MM.1S (cell line): ENCODE measurements around the gene UBAC1.

Experiments used
- DNase-seq: peaks from one replicate; pipeline ENCODE4 v3.0.0-alpha.2; 2015
- H2AFZ ChIP-seq: fragments of 300-600 bp; sonication (generic); 2 replicates; pipeline ENCODE4 v1.6.0; 2016; ENCODE audit warnings: antibody characterized with exemption, low read length
- H3F3A ChIP-seq: fragments of 300-600 bp; sonication (generic); 2 replicates; pipeline ENCODE4 v1.6.1; 2016; ENCODE audit warnings: mild to moderate bottlenecking, antibody characterized with exemption, low read length, moderate library complexity, mixed read lengths; ENCODE audit not compliant: insufficient read depth
- H3K27ac ChIP-seq: fragments of 300-600 bp; sonication (generic); 2 replicates; pipeline ENCODE4 v1.5.1; 2016; ENCODE audit warnings: mild to moderate bottlenecking, low read length
- H3K27me3 ChIP-seq: fragments of 300-600 bp; sonication (generic); replicated peaks from 2 replicates; pipeline ENCODE4 v1.6.0; 2016; ENCODE audit warnings: low read length; ENCODE audit not compliant: insufficient read depth
- H3K36me3 ChIP-seq: fragments of 300-600 bp; sonication (generic); replicated peaks from 2 replicates; pipeline ENCODE4 v1.6.1; 2016; ENCODE audit warnings: mild to moderate bottlenecking, low read length, mixed read lengths; ENCODE audit not compliant: insufficient read depth
- H3K4me1 ChIP-seq: fragments of 300-600 bp; sonication (generic); 2 replicates; pipeline ENCODE4 v1.6.1; 2016; ENCODE audit warnings: low read length, mixed read lengths
- H3K4me2 ChIP-seq: fragments of 300-600 bp; sonication (generic); 2 replicates; pipeline ENCODE4 v1.6.0; 2016; ENCODE audit warnings: low read depth, low read length
- H3K4me3 ChIP-seq: fragments of 300-600 bp; sonication (generic); 2 replicates; pipeline ENCODE4 v1.5.1; 2016; ENCODE audit warnings: low read length, mixed read lengths
- H3K79me2 ChIP-seq: fragments of 300-600 bp; sonication (generic); 2 replicates; pipeline ENCODE4 v1.6.1; 2016; ENCODE audit warnings: mixed run types, low read length, mixed read lengths
- H3K9ac ChIP-seq: fragments of 300-600 bp; sonication (generic); 2 replicates; pipeline ENCODE4 v1.6.1; 2016; ENCODE audit warnings: low read length, mixed read lengths
- H3K9me2 ChIP-seq: fragments of 300-600 bp; sonication (generic); replicated peaks from 2 replicates; pipeline ENCODE4 v1.6.1; 2016; ENCODE audit warnings: mild to moderate bottlenecking, low read length, mixed read lengths; ENCODE audit not compliant: insufficient read depth
- H3K9me3 ChIP-seq: fragments of 300-600 bp; sonication (generic); replicated peaks from 2 replicates; pipeline ENCODE4 v1.6.1; 2016; ENCODE audit warnings: mild to moderate bottlenecking, low read length, mixed read lengths; ENCODE audit not compliant: insufficient read depth
- H4K20me1 ChIP-seq: fragments of 300-600 bp; sonication (generic); 2 replicates; pipeline ENCODE4 v1.6.1; 2016; ENCODE audit warnings: mild to moderate bottlenecking, low read length, moderate library complexity, mixed read lengths; ENCODE audit not compliant: insufficient read depth
- EZH2 ChIP-seq: fragments of 300-600 bp; sonication (generic); optimal IDR thresholded peaks from 2 replicates; pipeline ENCODE3; 2017; ENCODE audit warnings: low read depth, mild to moderate bottlenecking, antibody characterized with exemption, low read length, mixed read lengths
- EZH2phosphoT487 ChIP-seq: fragments of 300-600 bp; sonication (generic); IDR thresholded peaks from 2 replicates; pipeline ENCODE4 v1.6.1; 2018; ENCODE audit warnings: antibody characterized with exemption, low read length
- TF ChIP-seq, protein P1 (sequence below): fragments of 300-600 bp; sonication (generic); IDR thresholded peaks from 2 replicates; pipeline ENCODE4 v1.5.1; 2016; ENCODE audit warnings: antibody characterized with exemption, low read length, mixed read lengths

The UBAC1 gene

DNA sequence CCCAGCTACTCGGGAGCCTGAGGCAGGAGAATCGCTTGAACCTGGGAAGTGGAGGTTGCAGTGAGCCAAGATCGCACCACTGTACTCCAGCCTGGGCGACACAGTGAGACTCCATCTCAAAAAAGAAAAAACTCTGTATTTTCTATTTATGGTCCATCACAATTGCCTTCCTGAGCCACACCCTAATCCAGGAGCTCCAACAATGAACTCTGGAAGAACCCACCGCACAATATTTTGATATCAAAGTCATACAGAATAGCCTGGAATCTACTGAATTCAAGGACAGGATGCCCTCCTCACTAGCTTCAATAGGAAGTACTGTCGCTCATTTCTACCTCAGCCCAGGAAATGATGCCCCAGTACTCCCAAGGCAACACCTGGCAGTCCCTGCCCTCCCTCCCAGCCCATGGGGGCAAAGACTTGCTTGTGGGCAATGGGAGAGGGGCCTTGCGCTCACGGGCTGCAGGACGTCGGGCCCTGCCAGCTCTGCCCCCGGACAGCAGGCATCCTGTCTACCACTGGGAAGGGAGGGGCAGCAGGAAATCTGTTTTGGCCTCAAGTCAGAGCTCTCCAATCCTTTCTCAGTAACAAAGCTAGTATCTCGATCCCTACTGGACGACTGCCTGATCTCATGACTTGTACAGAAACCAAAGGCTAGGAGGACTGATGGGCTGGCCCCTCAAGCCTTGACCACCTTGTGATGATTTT lies 19.7 kb downstream of the UBAC1 start:
- no peaks in the 10 kb centered on the region for H3K4me1 ChIP-seq
- no peaks in the 10 kb centered on the region for H4K20me1 ChIP-seq
- H3K27ac ChIP-seq = no peak overlapping the region
- no peaks in the 10 kb centered on the region for H3K79me2 ChIP-seq
- H3K4me2 ChIP-seq = no peak overlapping the region
- no peak overlapping the region for H3K9ac ChIP-seq
- TF ChIP-seq EZH2 = no peak
- no peak for TF ChIP-seq EZH2phosphoT487
- TF ChIP-seq, protein P1, sequence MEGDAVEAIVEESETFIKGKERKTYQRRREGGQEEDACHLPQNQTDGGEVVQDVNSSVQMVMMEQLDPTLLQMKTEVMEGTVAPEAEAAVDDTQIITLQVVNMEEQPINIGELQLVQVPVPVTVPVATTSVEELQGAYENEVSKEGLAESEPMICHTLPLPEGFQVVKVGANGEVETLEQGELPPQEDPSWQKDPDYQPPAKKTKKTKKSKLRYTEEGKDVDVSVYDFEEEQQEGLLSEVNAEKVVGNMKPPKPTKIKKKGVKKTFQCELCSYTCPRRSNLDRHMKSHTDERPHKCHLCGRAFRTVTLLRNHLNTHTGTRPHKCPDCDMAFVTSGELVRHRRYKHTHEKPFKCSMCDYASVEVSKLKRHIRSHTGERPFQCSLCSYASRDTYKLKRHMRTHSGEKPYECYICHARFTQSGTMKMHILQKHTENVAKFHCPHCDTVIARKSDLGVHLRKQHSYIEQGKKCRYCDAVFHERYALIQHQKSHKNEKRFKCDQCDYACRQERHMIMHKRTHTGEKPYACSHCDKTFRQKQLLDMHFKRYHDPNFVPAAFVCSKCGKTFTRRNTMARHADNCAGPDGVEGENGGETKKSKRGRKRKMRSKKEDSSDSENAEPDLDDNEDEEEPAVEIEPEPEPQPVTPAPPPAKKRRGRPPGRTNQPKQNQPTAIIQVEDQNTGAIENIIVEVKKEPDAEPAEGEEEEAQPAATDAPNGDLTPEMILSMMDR = no peak
- no peak overlapping the region for H3K4me3 ChIP-seq
- DNase-seq = no peak
- H3K27me3 ChIP-seq = no peaks in the 10 kb centered on the region
- H3K9me2 ChIP-seq = no peaks in the 10 kb centered on the region
- H3K9me3 ChIP-seq = no peaks in the 10 kb centered on the region
- no peaks in the 10 kb centered on the region for H3F3A ChIP-seq
- peaks cover 3% of the 10 kb centered on the region; the same call in 1 of the 2 replicates for H3K36me3 ChIP-seq
- H2AFZ ChIP-seq = no peak overlapping the region

- Histone ChIP-seq H3K36me3 (no peaks in the 10 kb centered on the region; the same call in 1 of the 2 replicates), H3K27ac (no peak overlapping the region)
- no peak for TF ChIP-seq EZH2
- no peak for TF ChIP-seq EZH2phosphoT487
- TF ChIP-seq, protein P1 = no peak
Observed at GRCh38 chr9:135939351-135940265, 21.6 kb downstream of the UBAC1 start.

GRCh38 chr9:135937521-135938489 lies 23.4 kb downstream of the UBAC1 start:
- no peaks in the 10 kb centered on the region for H3K4me1 ChIP-seq
- H3K9me3 ChIP-seq = no peaks in the 10 kb centered on the region
- no peak for TF ChIP-seq EZH2phosphoT487
- TF ChIP-seq EZH2 = no peak
- TF ChIP-seq, protein P1 = no peak
- H3K27me3 ChIP-seq = no peaks in the 10 kb centered on the region
- no peak overlapping the region for H3K4me3 ChIP-seq
- H3K79me2 ChIP-seq = no peaks in the 10 kb centered on the region
- no peaks in the 10 kb centered on the region for H4K20me1 ChIP-seq
- H3K9ac ChIP-seq = no peak overlapping the region
- no peak for DNase-seq
- no peak overlapping the region for H2AFZ ChIP-seq
- H3K27ac ChIP-seq = no peak overlapping the region
- no peaks in the 10 kb centered on the region for H3K9me2 ChIP-seq
- H3K36me3 ChIP-seq = no peaks in the 10 kb centered on the region; the same call in 1 of the 2 replicates
- no peaks in the 10 kb centered on the region for H3F3A ChIP-seq
- no peak overlapping the region for H3K4me2 ChIP-seq

More at GRCh38 chr9:135939351-135940265, 21.6 kb downstream of the UBAC1 start:
- no peak overlapping the region for H3K4me3 ChIP-seq
- no peak for DNase-seq
- no peaks in the 10 kb centered on the region for H3K27me3 ChIP-seq
- H4K20me1 ChIP-seq = no peaks in the 10 kb centered on the region
- H3K9ac ChIP-seq = no peak overlapping the region
- no peaks in the 10 kb centered on the region for H3K79me2 ChIP-seq
- no peak overlapping the region for H2AFZ ChIP-seq
- H3K4me1 ChIP-seq = no peaks in the 10 kb centered on the region
- H3K9me2 ChIP-seq = no peaks in the 10 kb centered on the region
- no peaks in the 10 kb centered on the region for H3F3A ChIP-seq
- H3K9me3 ChIP-seq = no peaks in the 10 kb centered on the region
- no peak overlapping the region for H3K4me2 ChIP-seq
